Psoas muscle (tissue), 8 donors: ENCODE measurements around the gene MAML2. TPM values are rescaled to one million over a fixed set of nuclear protein-coding genes. Genes with fewer than 3 reads are reported as not detected.

Source experiments
- ATAC-seq, 4 donors: fragments of 200-7000 bp; cut with Tn5 transposase; one replicate each; pipeline ENCODE4 v1.9.1; 2020; ENCODE audit warnings: moderate library complexity in 3 of 4, mild to moderate bottlenecking in 2 of 4
- DNase-seq, 2 donors: peaks; one replicate each; pipeline ENCODE4 v3.0.0-alpha.2; 2020
- H3K27ac ChIP-seq: fragments of 200-600 bp; one replicate; pipeline ENCODE4 v1.8.0; 2022
- H3K27me3 ChIP-seq, 3 donors: fragments of 200-600 bp in 1 of 3; one replicate each; pipeline versions ENCODE4 v1.6.1 to v1.8.0; 2013 to 2022; ENCODE audit warnings: low read length in 2 of 3, mild to moderate bottlenecking in 2 of 3, moderate library complexity in 1 of 3; ENCODE audit not compliant: insufficient read depth in 3 of 3
- H3K36me3 ChIP-seq, 2 donors: fragments of 200-600 bp in 1 of 2; one replicate each; pipeline versions ENCODE4 v1.6.1 to v1.8.0; 2013 to 2022; ENCODE audit warnings: low read depth in 1 of 2, mild to moderate bottlenecking in 1 of 2, moderate library complexity in 1 of 2; ENCODE audit not compliant: insufficient read depth in 1 of 2
- H3K4me1 ChIP-seq: fragments of 200-600 bp; one replicate; pipeline ENCODE4 v1.8.0; 2022
- H3K4me3 ChIP-seq: fragments of 200-600 bp; one replicate; pipeline ENCODE4 v1.8.0; 2022; ENCODE audit warnings: mild to moderate bottlenecking
- H3K9me3 ChIP-seq: fragments of 200-600 bp; one replicate; pipeline ENCODE4 v1.8.0; 2022
- WGBS, 3 donors: extraction: QIAGEN DNeasy Blood & Tissue Kit; methylation state at CpG; one replicate each; pipeline versions ENCODE4 v1.1.6 to v1.1.7; 2013; 5-methylcytosine and 5-hydroxymethylcytosine counted together
- intact Hi-C, 2 donors: fragments of 100-400 bp; cut with DNase I; formaldehyde crosslinking; loops; one replicate each; pipeline versions ENCODE4 v1.11.0 to v1.14.2; 2022
- polyA plus RNA-seq, 3 donors: library from polyadenylated mRNA; stranded (reverse); fragments of 200-250 nt; gene quantifications; one replicate each; pipeline ENCODE4 v1.2.3, GENCODE V29; 2013
- total RNA-seq, 4 donors: library from RNA; stranded (reverse); fragmentation: NEBNext Ultra II Directional in 2 of 4; extraction: Animal tissue kit (Norgen Biotek cat#: 25700) in 2 of 4; gene quantifications; one replicate each; pipeline versions ENCODE4 v1.2.1 to v1.2.4, GENCODE V29; 2021 to 2023
- TF ChIP-seq, protein P1 (sequence below): fragments of 200-600 bp; IDR thresholded peaks from one replicate; pipeline ENCODE4 v1.8.0; 2022; ENCODE audit warnings: antibody characterized with exemption
- donor health status: healthy with polysubstance abuse.
- donor health status: DM: no; HTN: no; CAD: no; lungs with moderate emphysema.
- donor health status: Bipolar disorder and iron deficiency.
- donor health status: healthy.
- donor health status: DM: yes; HTN: yes; CAD: no.
- donor health status: DM: no; HTN: no; CAD: no.
- donor health status: DM: no; HTN: no; CAD: no.
- donor health status: DM: yes; HTN: yes; CAD: no.

MAML2 gene
- total and polyA plus RNA-seq, 7 donors: 0.39 to 3.7 (median 1.5) TPM

DNA sequence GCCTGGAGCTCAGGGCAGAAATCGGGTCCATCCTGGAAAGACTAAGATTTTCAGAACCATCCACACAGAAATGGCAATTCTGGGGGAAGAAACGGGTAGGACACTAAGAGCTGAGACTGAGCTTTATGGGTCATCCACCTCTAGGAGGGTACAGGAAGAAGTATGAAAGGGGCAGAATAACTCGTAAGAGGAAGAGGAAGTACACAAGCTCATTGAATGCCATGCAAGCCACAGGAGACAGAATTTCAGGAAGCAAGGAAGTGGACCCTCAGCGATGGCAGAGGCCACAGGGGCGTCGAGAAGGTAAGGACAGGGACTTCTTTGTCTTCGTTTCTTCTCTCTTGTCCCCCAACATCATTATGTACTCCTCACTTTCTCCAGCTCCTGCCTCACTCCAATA lies 169.6 kb downstream of the MAML2 start:
- H3K27me3 ChIP-seq: no peaks in the 10 kb centered on the region
- no peak overlapping the region for H3K27ac ChIP-seq
- H3K36me3 ChIP-seq: no peaks in the 10 kb centered on the region
- TF ChIP-seq, protein P1, sequence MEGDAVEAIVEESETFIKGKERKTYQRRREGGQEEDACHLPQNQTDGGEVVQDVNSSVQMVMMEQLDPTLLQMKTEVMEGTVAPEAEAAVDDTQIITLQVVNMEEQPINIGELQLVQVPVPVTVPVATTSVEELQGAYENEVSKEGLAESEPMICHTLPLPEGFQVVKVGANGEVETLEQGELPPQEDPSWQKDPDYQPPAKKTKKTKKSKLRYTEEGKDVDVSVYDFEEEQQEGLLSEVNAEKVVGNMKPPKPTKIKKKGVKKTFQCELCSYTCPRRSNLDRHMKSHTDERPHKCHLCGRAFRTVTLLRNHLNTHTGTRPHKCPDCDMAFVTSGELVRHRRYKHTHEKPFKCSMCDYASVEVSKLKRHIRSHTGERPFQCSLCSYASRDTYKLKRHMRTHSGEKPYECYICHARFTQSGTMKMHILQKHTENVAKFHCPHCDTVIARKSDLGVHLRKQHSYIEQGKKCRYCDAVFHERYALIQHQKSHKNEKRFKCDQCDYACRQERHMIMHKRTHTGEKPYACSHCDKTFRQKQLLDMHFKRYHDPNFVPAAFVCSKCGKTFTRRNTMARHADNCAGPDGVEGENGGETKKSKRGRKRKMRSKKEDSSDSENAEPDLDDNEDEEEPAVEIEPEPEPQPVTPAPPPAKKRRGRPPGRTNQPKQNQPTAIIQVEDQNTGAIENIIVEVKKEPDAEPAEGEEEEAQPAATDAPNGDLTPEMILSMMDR: no peak
- ATAC-seq (no peak), DNase-seq (no peak)
- intact Hi-C loops: no loop called here
- H3K4me3 ChIP-seq: no peak overlapping the region
- H3K4me1 ChIP-seq: peaks cover under 1% of the 10 kb centered on the region
- WGBS, 3 donors: 88 to 91% (median 91%) methylated on average over 7 of the region's 7 CpGs
- H3K9me3 ChIP-seq: no peaks in the 10 kb centered on the region

DNA sequence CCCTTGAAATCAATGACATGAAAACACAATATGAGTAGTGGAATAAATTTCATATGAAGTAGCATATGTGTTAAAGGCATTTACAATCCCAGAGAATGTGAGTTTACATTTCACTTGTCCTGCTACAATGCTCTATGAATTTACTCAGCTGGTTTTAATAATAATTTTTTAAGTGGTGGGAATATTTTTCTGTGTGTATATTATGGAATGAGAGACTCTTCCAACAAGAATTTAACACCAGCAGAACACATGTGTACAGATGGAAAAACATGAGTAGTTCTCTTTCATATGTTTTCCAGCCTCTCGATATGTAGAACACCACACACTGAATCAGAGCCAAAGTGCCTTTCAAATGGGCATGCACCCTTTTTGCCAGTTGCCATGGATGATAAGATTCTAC lies 170.4 kb downstream of the MAML2 start:
- Histone ChIP-seq H3K9me3 (no peaks in the 10 kb centered on the region), H3K4me1 (peaks cover 4% of the 10 kb centered on the region), H3K4me3 (no peak overlapping the region), H3K27ac (no peak overlapping the region), H3K27me3 (no peaks in the 10 kb centered on the region), H3K36me3 (no peaks in the 10 kb centered on the region)
- ATAC-seq: no peak
- 71 to 74% (median 72%) methylated on average over 1 of the region's 1 CpG for WGBS, 3 donors
- DNase-seq: no peak
- TF ChIP-seq, protein P1: no peak
- intact Hi-C loops: no loop called here

DNA sequence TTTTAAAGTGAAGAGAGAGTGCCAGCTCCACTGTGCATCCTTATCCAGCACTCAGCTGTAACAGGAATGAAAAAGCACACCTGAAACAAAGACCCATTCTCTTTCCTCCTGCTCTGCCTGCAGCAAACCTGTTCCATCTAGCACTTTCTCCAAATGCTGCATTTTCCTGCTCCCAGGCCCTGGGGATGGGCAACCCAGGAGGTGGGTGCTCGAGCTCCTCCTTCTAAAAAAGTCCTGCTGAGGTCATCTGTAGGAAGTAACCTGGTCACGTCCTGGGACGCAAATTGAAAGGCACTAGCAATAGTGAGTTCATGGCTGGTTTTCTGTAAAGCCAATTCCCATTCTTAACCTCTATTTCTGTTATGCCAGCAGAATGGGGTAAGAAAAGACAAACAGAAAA lies 173.7 kb downstream of the MAML2 start:
- Histone ChIP-seq H3K4me1 (peaks cover 4% of the 10 kb centered on the region), H3K4me3 (no peak overlapping the region), H3K27me3 (no peaks in the 10 kb centered on the region), H3K9me3 (no peaks in the 10 kb centered on the region), H3K36me3 (no peaks in the 10 kb centered on the region), H3K27ac (no peak overlapping the region)
- DNase-seq (no peak), ATAC-seq (no peak)
- intact Hi-C loops: no loop called here
- TF ChIP-seq, protein P1: no peak
- 78 to 93% (median 83%) methylated on average over 3 of the region's 3 CpGs for WGBS, 3 donors

DNA sequence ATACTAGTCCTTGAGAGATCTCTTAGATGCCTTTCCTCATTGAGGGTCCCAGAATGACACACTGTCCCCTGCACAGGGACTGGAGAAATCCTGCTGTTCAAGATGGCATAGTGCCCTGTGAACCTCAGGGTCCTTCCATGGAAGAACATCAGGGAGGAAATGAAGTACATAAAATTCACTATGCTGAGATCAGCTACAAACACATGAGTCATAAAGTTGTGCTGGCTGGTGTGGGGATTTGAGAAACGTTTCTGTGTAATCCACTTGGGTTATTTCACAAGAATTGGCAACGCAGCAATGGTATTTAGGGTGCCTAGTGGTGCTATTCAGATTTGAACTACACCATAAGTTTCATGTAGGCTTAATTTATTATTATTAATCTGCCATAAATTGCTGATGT lies 174.4 kb downstream of the MAML2 start:
- TF ChIP-seq, protein P1: no peak
- no peak overlapping the region for H3K27ac ChIP-seq
- intact Hi-C loops: no loop called here

DNA sequence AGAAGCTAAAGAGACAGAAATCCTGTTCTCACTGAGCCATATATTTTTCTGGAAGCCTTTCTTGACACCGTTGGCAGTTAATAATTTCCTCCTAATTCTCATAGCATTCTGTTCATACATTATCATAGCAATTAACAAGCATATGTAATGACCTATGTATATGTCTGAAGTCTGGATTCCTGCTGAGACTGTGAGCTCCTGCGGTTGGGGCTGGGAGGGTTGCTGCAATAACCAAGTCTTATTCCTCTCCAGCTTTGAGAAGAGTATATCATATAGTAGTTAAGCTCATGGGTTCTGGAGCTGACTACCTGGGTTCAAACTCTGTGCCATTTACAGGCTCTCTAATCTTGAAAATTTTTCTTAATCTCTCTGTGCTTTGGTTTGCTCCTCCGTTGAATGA lies 175.2 kb downstream of the MAML2 start:
- Histone ChIP-seq H3K4me1 (peaks cover 4% of the 10 kb centered on the region), H3K27ac (no peak overlapping the region), H3K9me3 (no peaks in the 10 kb centered on the region), H3K4me3 (no peak overlapping the region), H3K27me3 (no peaks in the 10 kb centered on the region), H3K36me3 (no peaks in the 10 kb centered on the region)
- ATAC-seq (no peak), DNase-seq (no peak)
- TF ChIP-seq, protein P1: no peak
- intact Hi-C loops: no loop called here
- WGBS, 3 donors: 89 to 92% (median 92%) methylated on average over 3 of the region's 3 CpGs

More for the DNA sequence above, 174.4 kb downstream of the MAML2 start:
- Histone ChIP-seq H3K36me3 (no peaks in the 10 kb centered on the region), H3K4me1 (peaks cover 4% of the 10 kb centered on the region), H3K9me3 (no peaks in the 10 kb centered on the region), H3K27me3 (no peaks in the 10 kb centered on the region), H3K4me3 (no peak overlapping the region)
- WGBS, 3 donors: 18 to 26% (median 21%) methylated on average over 2 of the region's 2 CpGs
- ATAC-seq: peak; percentile 44 to 78 (median 70)
- DNase-seq: peak in 1 of 2 donors; percentile 18
